Tibial nerve (tissue), 4 donors: ENCODE measurements around the gene CERS6. TPM values are rescaled to one million over a fixed set of nuclear protein-coding genes. Genes with fewer than 3 reads are reported as not detected.
"Not testable (repeated sequence)": the region's sequence is repeated elsewhere in the genome, so short reads cannot be mapped to it uniquely, and the experiment has no call there.

ENCODE experiments used
- DNase-seq, 2 donors: peaks; one replicate each; pipeline ENCODE4 v3.0.0-alpha.2; 2019; ENCODE audit warnings: low spot score in 2 of 2
- H3K27ac ChIP-seq, 4 donors: fragments of 200-600 bp; sonication (generic) in 3 of 4; one replicate each; pipeline ENCODE4 v1.5.1; 2017 to 2019; ENCODE audit warnings: mild to moderate bottlenecking in 1 of 4
- H3K27me3 ChIP-seq, 2 donors: fragments of 200-600 bp; sonication (generic) in 1 of 2; one replicate each; pipeline versions ENCODE4 v1.5.1 to v1.6.0; 2017 to 2019
- H3K36me3 ChIP-seq, 3 donors: fragments of 200-600 bp; sonication (generic); one replicate each; pipeline ENCODE4 v1.5.1; 2018 to 2019
- H3K4me1 ChIP-seq, 4 donors: fragments of 200-600 bp; sonication (generic) in 3 of 4; one replicate each; pipeline ENCODE4 v1.5.1; 2017 to 2019
- H3K4me3 ChIP-seq, 4 donors: fragments of 200-600 bp; sonication (generic) in 3 of 4; one replicate each; pipeline ENCODE4 v1.5.1; 2017 to 2019; ENCODE audit warnings: mild to moderate bottlenecking in 1 of 4, moderate library complexity in 1 of 4
- H3K9me3 ChIP-seq, 4 donors: fragments of 200-600 bp; sonication (generic) in 3 of 4; one replicate each; pipeline ENCODE4 v1.5.1; 2017 to 2019
- EP300 ChIP-seq, 2 donors: sonication (generic); formaldehyde crosslinking; IDR thresholded peaks; one replicate each; pipeline ENCODE4 v1.6.1; 2017; ENCODE audit warnings: antibody characterized with exemption in 2 of 2, mild to moderate bottlenecking in 1 of 2
- POLR2A ChIP-seq, 2 donors: fragments of 450-650 bp; IDR thresholded peaks; one replicate each; pipeline ENCODE4 v1.6.1; 2017; ENCODE audit warnings: antibody characterized with exemption in 2 of 2, mild to moderate bottlenecking in 2 of 2, moderate library complexity in 2 of 2
- WGBS, 2 donors: methylation state at CpG; one replicate each; pipeline ENCODE4 v1.1.5; 2018; 5-methylcytosine and 5-hydroxymethylcytosine counted together
- total RNA-seq, 4 donors: library from RNA; depleted of rRNA; stranded (reverse); fragments of >200 nt; gene quantifications; one replicate each; pipeline ENCODE4 v1.1.0, GENCODE V29; 2016
- TF ChIP-seq, protein P1 (sequence below), 5 experiments: fragments of 200-600 bp in 3 of 5; fragments of 450-650 bp in 2 of 5; sonication (generic) in 3 of 5; IDR thresholded peaks; one replicate each; pipeline ENCODE4 v1.5.1; 2016 to 2019; ENCODE audit warnings: antibody characterized with exemption in 5 of 5, mild to moderate bottlenecking in 3 of 5, moderate library complexity in 2 of 5

Gene CERS6
- total RNA-seq, 4 donors from 2014 or later = 37.7 to 38.7 (median 37.8) TPM

DNA sequence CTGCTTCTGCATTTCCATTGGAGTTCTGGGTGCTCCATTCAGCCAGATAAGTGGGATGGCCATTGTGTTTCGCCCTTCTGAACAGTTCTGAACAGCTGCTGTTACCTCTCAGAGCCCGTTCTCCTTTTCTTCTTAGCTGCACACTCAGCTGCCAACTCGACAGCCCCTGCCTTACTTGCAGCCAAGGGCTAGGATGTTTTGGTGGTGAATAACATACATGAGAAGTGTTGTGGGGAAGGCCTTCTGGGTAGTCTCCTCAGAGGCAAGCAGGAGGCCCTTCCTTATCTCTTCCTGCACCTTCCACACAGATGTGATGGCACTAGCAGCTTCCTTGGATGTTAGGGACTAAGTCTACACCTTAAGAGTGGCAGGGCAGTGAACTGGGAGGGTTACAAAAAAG is 207.9 kb downstream of the CERS6 start:
- Histone ChIP-seq H3K4me1 (no peaks in the 10 kb centered on the region), H3K27me3 (no peaks in the 10 kb centered on the region), H3K9me3 (no peaks in the 10 kb centered on the region), H3K36me3 (no peaks in the 10 kb centered on the region), H3K4me3 (no peak overlapping the region), H3K27ac (no peak overlapping the region)
- WGBS, 2 donors = 83 to 94% methylated on average over 3 of the region's 3 CpGs
- no peak for DNase-seq
- no peak for TF ChIP-seq POLR2A (IDR thresholded peaks at IDR 0.05)

DNA sequence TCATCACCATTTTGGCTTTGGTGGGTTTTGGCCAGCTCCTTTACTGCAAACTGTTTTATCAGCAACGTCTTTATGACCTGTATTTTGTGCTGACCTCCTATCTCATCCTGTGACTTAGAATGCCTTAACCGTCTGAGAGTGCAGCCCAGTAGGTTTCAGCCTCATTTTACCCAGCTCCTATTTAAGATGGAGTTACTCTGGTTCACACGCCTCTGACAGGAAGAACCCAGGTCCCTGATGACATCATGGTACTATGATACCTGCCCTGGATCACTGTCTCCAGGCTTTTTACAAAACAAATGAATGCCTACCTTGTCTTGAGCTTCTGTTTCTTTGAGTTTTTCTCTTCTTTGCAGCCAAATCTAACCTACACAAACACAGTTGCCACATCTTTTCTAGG is 208.6 kb downstream of the CERS6 start:
- H3K4me1 ChIP-seq, H3K27me3 ChIP-seq: not testable (repeated sequence)
- 77 to 80% methylated on average over 3 of the region's 3 CpGs for WGBS, 2 donors

DNA sequence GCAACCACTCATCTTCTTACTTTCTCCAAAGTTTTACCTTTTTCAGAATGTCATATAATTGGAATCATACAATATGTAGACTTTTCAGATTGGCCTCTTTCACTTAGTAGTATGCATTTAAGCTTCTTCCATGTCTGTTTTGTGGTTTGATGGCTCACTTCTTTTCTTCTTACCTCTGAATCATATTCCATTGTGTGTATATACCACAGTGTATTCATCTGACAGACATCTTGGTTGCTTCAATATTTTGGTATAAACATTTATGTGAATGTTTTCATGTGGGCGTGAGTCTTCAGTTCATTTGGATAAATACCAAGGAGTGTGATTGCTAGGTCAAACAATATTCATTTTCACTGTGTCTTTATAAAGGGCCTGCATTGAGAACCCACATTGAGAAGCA is 210.3 kb downstream of the CERS6 start:
- Histone ChIP-seq H3K27me3 (no peaks in the 10 kb centered on the region), H3K9me3 (no peaks in the 10 kb centered on the region), H3K36me3 (no peaks in the 10 kb centered on the region), H3K27ac (no peak overlapping the region), H3K4me3 (no peak overlapping the region), H3K4me1 (no peaks in the 10 kb centered on the region)
- DNase-seq = no peak
- WGBS, 2 donors = 29 to 36% methylated on average over 1 of the region's 1 CpG
- TF ChIP-seq EP300 (IDR thresholded peaks at IDR 0.05) = no peak
- TF ChIP-seq POLR2A (IDR thresholded peaks at IDR 0.05) = no peak
- TF ChIP-seq, protein P1, sequence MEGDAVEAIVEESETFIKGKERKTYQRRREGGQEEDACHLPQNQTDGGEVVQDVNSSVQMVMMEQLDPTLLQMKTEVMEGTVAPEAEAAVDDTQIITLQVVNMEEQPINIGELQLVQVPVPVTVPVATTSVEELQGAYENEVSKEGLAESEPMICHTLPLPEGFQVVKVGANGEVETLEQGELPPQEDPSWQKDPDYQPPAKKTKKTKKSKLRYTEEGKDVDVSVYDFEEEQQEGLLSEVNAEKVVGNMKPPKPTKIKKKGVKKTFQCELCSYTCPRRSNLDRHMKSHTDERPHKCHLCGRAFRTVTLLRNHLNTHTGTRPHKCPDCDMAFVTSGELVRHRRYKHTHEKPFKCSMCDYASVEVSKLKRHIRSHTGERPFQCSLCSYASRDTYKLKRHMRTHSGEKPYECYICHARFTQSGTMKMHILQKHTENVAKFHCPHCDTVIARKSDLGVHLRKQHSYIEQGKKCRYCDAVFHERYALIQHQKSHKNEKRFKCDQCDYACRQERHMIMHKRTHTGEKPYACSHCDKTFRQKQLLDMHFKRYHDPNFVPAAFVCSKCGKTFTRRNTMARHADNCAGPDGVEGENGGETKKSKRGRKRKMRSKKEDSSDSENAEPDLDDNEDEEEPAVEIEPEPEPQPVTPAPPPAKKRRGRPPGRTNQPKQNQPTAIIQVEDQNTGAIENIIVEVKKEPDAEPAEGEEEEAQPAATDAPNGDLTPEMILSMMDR (IDR thresholded peaks at IDR 0.05) = no peak

More for the DNA sequence above, 208.6 kb downstream of the CERS6 start:
- DNase-seq, H3K9me3 ChIP-seq, H3K36me3 ChIP-seq, H3K4me3 ChIP-seq, H3K27ac ChIP-seq: not testable (repeated sequence)

DNA sequence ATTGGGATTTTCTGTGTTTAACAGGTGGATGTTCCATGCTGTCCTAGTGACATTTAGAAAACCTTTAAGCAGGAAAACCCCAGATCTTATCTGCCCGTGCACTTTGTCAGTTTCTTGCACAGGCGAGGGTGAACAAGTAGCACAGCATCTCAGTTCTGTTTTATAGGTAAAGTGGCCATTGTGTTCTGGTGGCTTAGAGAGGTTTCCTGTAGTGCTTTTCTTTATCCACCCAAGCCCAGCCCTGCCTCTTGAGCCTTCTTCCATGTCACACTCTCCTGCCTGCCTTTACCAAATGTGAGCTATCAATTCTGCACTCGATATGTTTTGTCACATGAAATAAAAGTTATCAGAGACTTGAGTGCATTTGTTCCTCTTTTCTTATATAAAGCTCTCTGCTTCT is 211.1 kb downstream of the CERS6 start:
- DNase-seq = no peak
- H3K4me1 ChIP-seq = no peaks in the 10 kb centered on the region
- H3K9me3 ChIP-seq = no peaks in the 10 kb centered on the region
- TF ChIP-seq POLR2A (IDR thresholded peaks at IDR 0.05) (no peak), EP300 (IDR thresholded peaks at IDR 0.05) (no peak)
- TF ChIP-seq, protein P1 (IDR thresholded peaks at IDR 0.05) = no peak
- H3K4me3 ChIP-seq = no peak overlapping the region
- H3K27ac ChIP-seq = no peak overlapping the region
- no peaks in the 10 kb centered on the region for H3K36me3 ChIP-seq
- no peaks in the 10 kb centered on the region for H3K27me3 ChIP-seq
- 92 to 93% methylated on average over 3 of the region's 3 CpGs for WGBS, 2 donors

DNA sequence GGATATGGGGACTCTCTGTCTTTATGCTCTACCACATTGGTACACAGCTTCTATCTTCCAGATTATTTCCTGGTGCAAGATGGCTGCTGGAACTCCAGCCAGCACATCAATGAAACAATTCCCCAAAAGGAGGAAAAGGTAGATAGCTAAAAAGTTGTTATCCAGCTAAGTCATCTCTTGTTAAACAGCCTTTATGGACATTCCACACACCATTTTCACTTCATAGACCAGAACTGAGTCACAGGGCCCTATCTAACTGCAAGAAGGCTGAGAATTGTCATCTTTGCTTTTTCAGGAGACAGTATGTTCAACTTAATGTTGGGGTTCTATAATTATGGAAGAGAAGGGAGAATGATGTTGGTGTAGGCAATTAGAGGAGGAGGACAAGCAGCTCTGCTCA is 213.1 kb downstream of the CERS6 start:
- H3K27ac ChIP-seq = no peak overlapping the region
- no peak overlapping the region for H3K4me3 ChIP-seq
- H3K27me3 ChIP-seq = no peaks in the 10 kb centered on the region
- H3K36me3 ChIP-seq = no peaks in the 10 kb centered on the region
- H3K4me1 ChIP-seq = no peaks in the 10 kb centered on the region
- DNase-seq = no peak
- no peaks in the 10 kb centered on the region for H3K9me3 ChIP-seq
- TF ChIP-seq EP300 (IDR thresholded peaks at IDR 0.05) (no peak), POLR2A (IDR thresholded peaks at IDR 0.05) (no peak)
- TF ChIP-seq, protein P1 (IDR thresholded peaks at IDR 0.05) = no peak

DNA sequence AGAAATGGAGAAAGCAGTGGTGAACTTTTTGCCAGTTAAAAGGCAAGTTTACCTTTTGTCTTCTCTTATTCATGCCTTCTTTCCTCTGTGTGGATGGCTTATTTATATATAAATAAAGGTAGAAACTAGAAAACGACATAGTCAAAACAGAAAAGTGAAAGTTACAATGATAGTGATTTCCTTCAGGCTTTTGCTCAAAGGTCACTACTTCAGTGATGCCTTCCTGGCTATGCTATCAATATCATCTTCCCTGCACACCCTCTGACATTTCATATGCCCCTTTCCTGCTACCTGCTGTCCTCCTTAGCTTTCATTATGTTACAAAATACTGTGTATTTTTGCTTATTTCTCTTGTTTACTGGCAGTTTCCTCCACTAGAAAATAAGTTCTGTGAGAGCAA is 214.4 kb downstream of the CERS6 start:
- TF ChIP-seq, protein P1 (IDR thresholded peaks at IDR 0.05) = no peak
- TF ChIP-seq EP300 (IDR thresholded peaks at IDR 0.05) (no peak), POLR2A (IDR thresholded peaks at IDR 0.05) (no peak)
- 70 to 81% methylated on average over 1 of the region's 1 CpG for WGBS, 2 donors
- no peak overlapping the region for H3K4me3 ChIP-seq

More for the DNA sequence above, 214.4 kb downstream of the CERS6 start:
- Histone ChIP-seq H3K27ac (no peak overlapping the region), H3K27me3 (no peaks in the 10 kb centered on the region), H3K4me1 (no peaks in the 10 kb centered on the region), H3K36me3 (no peaks in the 10 kb centered on the region), H3K9me3 (no peaks in the 10 kb centered on the region)
- DNase-seq = no peak
